Fibroblast of mammary gland (primary cell): Measurements from ENCODE around the gene ARHGAP27.

Experiments
- DNase-seq: peaks from one replicate; pipeline ENCODE4 v3.0.0-alpha.2; 2010; ENCODE audit warnings: low read depth
- H3K4me3 ChIP-seq: 2 replicates; pipeline ENCODE4 v1.5.1; 2011; ENCODE audit warnings: low read depth, mild to moderate bottlenecking, low read length, moderate library complexity; ENCODE audit not compliant: control insufficient read depth
- TF ChIP-seq, protein P1 (sequence below): conservative IDR thresholded peaks from 2 replicates; pipeline ENCODE4 v1.5.1; 2011; ENCODE audit warnings: low read depth, low read length, inconsistent platforms; ENCODE audit not compliant: control insufficient read depth, insufficient read depth

ARHGAP27 gene

DNA sequence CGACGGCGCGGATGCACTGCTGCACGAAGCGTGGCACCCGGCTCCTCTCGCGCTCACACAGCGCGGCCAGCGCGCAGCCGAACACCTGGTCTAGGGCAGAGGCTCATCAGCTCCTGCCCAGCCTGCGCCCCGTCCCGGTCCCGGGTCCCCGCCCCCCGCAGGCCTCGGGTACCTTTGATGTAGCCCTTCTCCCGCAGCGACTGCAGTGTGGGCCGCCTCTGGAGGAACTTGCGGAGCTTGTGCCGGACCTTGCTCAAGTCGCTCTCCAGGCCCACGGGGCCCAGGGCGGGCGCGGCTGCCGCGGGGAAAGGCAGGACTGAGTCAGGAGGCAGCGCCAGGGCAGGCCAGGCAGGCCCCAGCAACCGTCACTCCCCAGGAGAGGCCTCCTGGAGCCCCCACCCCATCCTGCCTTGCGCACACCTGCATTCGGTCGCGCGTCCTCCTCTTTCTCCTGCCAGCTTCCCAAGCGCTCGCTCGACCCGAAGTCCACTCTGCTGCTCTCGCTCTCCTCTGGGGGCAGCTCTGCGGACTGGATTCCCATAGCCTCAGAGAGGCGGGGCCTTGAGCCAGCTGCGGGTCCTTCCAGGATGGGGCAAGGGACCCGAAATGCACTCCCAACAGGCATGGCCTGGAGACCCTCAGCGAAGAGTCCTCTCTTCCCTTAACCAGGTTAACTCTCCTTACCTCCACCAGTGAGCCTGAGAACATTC is 36.0 kb downstream of the ARHGAP27 start:
- no peak overlapping the region for H3K4me3 ChIP-seq
- TF ChIP-seq, protein P1, sequence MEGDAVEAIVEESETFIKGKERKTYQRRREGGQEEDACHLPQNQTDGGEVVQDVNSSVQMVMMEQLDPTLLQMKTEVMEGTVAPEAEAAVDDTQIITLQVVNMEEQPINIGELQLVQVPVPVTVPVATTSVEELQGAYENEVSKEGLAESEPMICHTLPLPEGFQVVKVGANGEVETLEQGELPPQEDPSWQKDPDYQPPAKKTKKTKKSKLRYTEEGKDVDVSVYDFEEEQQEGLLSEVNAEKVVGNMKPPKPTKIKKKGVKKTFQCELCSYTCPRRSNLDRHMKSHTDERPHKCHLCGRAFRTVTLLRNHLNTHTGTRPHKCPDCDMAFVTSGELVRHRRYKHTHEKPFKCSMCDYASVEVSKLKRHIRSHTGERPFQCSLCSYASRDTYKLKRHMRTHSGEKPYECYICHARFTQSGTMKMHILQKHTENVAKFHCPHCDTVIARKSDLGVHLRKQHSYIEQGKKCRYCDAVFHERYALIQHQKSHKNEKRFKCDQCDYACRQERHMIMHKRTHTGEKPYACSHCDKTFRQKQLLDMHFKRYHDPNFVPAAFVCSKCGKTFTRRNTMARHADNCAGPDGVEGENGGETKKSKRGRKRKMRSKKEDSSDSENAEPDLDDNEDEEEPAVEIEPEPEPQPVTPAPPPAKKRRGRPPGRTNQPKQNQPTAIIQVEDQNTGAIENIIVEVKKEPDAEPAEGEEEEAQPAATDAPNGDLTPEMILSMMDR, result no peak
- DNase-seq, result no peak

DNA sequence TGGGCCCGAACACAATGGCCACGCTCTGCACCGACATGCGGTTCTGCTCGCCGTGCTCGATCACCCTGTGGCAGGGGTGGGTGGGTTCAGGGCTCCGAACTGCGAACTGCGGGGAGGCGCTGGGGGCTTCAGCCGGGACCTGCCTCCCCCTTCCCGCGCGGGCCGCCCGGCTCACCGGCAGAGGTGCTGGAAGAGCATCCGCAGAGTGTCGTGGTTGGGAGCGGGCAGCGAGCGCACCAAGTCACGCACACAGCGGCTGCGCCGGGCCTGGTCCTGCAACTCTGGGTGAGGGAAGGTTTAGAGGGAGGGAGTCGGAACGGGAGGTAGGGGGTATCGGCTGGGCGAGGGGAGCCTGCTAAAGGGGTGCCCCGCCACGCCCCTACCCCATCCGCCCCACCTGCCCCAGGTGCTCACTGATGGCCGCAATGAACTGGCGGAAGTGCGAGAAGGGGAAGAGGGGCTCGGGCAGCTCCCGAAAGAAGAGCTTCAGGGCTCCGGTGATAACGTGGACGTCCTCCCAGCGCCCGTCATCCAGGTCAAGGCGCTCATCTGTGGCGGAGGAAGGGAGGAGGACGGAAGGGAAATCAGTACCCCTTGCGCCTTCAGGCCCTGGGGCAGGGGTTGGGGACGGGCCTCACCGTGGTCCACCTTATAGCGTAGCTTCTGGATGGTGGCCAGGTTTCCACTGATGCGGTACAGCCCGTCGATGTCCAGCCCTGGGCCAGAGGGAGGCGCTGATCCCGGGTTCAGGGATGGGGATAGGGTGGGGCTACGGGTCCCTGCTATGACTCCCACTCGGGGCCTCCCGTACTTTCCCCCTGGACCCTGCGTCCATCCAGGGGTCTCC is 36.9 kb downstream of the ARHGAP27 start:
- TF ChIP-seq, protein P1, result no peak
- H3K4me3 ChIP-seq, result peak overlapping the region; percentile 17
- DNase-seq, result no peak

DNA sequence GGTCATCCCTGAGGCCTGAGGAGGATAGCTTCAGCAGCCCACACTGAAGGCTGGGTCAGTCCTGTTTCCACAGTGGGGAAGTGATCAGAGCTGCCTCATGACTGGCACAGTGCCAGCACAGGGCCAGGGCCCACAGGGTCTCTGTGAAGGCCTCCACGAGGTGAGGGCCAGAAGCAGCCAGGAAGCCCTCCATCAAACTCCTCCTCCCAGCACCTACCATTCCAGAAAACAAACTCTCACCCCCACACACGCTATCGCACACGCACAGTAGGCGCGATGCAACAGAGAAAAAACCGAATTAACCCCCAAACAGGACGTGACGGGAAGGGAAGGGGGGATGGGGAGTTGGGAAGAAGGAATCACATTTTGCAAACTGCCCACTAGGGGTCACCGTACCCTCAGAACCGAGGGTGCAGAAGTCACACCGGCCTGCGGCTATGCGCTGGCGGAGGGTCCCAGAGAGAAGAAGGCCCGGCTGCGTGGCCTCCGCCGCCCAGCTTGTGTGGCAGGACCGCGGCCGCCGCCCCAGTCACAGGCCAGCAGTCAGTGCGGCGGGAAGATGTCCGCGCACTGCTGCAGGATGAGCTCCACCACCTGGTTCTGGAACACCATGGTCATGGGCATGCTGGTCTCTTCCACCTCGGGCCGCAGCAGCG is 37.6 kb downstream of the ARHGAP27 start:
- H3K4me3 ChIP-seq, result peak overlapping the region; percentile 17
- TF ChIP-seq, protein P1, result peak; percentile 77
- peak; percentile 90 for DNase-seq

DNA sequence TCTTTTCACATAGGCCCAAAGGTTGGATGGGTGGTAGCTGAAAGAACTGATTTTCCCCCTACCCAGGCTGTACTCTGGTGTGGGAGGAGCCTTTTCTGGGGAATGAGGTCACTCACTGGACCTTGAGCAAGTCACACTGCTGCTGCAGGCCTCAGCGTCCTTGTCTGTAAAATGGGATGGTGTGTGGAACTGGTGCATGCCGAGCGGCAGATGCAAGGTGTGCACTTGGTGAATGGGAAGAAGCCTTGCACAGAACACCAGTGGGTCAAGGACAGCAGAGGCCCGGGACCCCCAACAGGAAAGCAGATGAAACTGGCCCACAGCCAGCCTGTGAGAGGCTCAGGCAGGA is 38.1 kb downstream of the ARHGAP27 start:
- no peak for DNase-seq
- no peak overlapping the region for H3K4me3 ChIP-seq
- TF ChIP-seq, protein P1, result no peak

DNA sequence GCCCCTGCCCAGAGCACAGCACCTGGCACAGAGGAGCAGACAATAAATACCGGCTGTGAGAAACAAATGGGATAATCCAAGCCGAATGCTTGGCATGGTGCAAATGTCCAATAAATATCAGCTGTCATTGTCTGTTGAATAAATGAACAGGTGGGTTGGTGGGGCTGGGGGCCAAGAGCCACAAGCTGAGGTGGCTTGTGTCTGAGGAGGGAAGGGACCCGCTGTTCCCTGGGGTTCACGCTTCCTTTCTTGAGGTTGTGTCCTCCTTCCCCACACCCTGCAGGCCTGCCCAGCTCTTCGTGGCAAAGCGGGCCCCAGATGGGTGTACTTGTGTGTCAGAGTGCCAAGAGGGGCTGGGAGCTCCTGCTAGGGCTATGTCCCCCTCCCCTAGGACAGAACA is 38.6 kb downstream of the ARHGAP27 start:
- DNase-seq, result no peak
- TF ChIP-seq, protein P1, result no peak
- H3K4me3 ChIP-seq, result no peak overlapping the region

- TF ChIP-seq, protein P1, result no peak
- H3K4me3 ChIP-seq, result no peak overlapping the region
- DNase-seq, result no peak
These were observed 39.3 kb downstream of the ARHGAP27 start for GRCh38 chr17:45393411-45393810.
